GM23338 (cell line): ENCODE data around the gene WWP2.

ENCODE experiments used
- EZH2 ChIP-seq: fragments of 200-600 bp; sonication (generic); IDR thresholded peaks from one replicate; pipeline ENCODE4 v1.8.0; 2017; ENCODE audit warnings: antibody characterized with exemption, mild to moderate bottlenecking, low read depth; ENCODE audit not compliant: unreplicated experiment
- JUNB ChIP-seq: IDR thresholded peaks from one replicate; pipeline ENCODE4 v1.6.1; 2016; ENCODE audit warnings: antibody characterized with exemption; ENCODE audit not compliant: unreplicated experiment
- TF ChIP-seq, protein P1 (sequence below), 2 experiments: fragments of 200-600 bp in 1 of 2; sonication (generic) in 1 of 2; conservative IDR thresholded peaks; 2 replicates each; pipeline versions ENCODE4 v1.5.1 to v1.6.1; 2016 to 2017; ENCODE audit warnings: antibody characterized with exemption in 2 of 2, low read depth in 2 of 2, mild to moderate bottlenecking in 2 of 2, moderate library complexity in 1 of 2
- TF ChIP-seq, protein P2 (sequence below): IDR thresholded peaks from one replicate; pipeline ENCODE4 v1.6.1; 2018; ENCODE audit warnings: antibody characterized with exemption; ENCODE audit not compliant: unreplicated experiment

DNA sequence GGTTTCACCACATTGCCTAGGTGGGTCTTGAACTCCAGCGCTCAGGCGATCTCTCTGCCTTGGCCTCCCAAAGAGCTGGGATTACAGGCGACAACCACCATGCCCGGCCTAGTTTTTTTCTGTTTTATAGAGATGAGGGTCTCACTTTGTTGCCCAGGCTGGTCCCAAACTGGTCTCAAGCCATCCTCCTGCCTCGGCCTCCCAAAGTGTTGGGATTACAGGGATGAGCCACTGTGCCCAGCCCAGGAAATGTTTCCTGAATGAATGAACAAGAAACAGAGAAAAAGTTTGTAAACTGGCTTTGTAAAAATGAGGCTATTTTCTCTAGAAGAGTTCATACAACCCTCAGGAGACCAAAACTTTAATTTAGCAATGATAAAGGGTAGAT, 68.0 kb downstream of the WWP2 start:
- TF ChIP-seq, protein P1, sequence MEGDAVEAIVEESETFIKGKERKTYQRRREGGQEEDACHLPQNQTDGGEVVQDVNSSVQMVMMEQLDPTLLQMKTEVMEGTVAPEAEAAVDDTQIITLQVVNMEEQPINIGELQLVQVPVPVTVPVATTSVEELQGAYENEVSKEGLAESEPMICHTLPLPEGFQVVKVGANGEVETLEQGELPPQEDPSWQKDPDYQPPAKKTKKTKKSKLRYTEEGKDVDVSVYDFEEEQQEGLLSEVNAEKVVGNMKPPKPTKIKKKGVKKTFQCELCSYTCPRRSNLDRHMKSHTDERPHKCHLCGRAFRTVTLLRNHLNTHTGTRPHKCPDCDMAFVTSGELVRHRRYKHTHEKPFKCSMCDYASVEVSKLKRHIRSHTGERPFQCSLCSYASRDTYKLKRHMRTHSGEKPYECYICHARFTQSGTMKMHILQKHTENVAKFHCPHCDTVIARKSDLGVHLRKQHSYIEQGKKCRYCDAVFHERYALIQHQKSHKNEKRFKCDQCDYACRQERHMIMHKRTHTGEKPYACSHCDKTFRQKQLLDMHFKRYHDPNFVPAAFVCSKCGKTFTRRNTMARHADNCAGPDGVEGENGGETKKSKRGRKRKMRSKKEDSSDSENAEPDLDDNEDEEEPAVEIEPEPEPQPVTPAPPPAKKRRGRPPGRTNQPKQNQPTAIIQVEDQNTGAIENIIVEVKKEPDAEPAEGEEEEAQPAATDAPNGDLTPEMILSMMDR (conservative IDR thresholded peaks at IDR 0.05; ENCODE audit: low read depth in 2 of 2), result no peak
- TF ChIP-seq JUNB (no peak), EZH2 (no peak)
- TF ChIP-seq, protein P2, sequence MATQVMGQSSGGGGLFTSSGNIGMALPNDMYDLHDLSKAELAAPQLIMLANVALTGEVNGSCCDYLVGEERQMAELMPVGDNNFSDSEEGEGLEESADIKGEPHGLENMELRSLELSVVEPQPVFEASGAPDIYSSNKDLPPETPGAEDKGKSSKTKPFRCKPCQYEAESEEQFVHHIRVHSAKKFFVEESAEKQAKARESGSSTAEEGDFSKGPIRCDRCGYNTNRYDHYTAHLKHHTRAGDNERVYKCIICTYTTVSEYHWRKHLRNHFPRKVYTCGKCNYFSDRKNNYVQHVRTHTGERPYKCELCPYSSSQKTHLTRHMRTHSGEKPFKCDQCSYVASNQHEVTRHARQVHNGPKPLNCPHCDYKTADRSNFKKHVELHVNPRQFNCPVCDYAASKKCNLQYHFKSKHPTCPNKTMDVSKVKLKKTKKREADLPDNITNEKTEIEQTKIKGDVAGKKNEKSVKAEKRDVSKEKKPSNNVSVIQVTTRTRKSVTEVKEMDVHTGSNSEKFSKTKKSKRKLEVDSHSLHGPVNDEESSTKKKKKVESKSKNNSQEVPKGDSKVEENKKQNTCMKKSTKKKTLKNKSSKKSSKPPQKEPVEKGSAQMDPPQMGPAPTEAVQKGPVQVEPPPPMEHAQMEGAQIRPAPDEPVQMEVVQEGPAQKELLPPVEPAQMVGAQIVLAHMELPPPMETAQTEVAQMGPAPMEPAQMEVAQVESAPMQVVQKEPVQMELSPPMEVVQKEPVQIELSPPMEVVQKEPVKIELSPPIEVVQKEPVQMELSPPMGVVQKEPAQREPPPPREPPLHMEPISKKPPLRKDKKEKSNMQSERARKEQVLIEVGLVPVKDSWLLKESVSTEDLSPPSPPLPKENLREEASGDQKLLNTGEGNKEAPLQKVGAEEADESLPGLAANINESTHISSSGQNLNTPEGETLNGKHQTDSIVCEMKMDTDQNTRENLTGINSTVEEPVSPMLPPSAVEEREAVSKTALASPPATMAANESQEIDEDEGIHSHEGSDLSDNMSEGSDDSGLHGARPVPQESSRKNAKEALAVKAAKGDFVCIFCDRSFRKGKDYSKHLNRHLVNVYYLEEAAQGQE, result no peak
